WTC11 (cell line): ENCODE results near the gene INKA2. TPM values are rescaled to one million over a fixed set of nuclear protein-coding genes. Genes with fewer than 3 reads are reported as not detected.

ENCODE experiments used
- ATAC-seq: fragments of 200-7000 bp; cut with Tn5 transposase; 2 replicates; pipeline ENCODE4 v1.10.0; 2021; ENCODE audit warnings: mild to moderate bottlenecking, moderate library complexity
- CTCF ChIA-PET: fragments of 300-600 bp; sonication (Branson Sonifier 250); formaldehyde crosslinking; loops from one replicate; lab custom pipeline; 2021; ENCODE audit warnings: antibody characterized with exemption; lab: Charles Lee
- POLR2A ChIA-PET: fragments of 350-600 bp; sonication (Branson Sonifier 250); formaldehyde crosslinking; loops from one replicate; lab custom pipeline; 2021; ENCODE audit warnings: antibody characterized with exemption; lab: Charles Lee
- DNase-seq: peaks from one replicate; pipeline ENCODE4 v3.0.0; 2021; ENCODE audit warnings: low spot score
- H3K27ac Mint-ChIP-seq: 2 replicates; pipeline ENCODE4 v1.8.0; 2021; ENCODE audit warnings: mixed read lengths
- H3K27me3 Mint-ChIP-seq: 2 replicates; pipeline ENCODE4 v1.8.0; 2021; ENCODE audit warnings: low read depth, mild to moderate bottlenecking, moderate library complexity, mixed read lengths
- H3K36me3 Mint-ChIP-seq: 2 replicates; pipeline ENCODE4 v1.8.0; 2021; ENCODE audit warnings: mixed read lengths
- H3K4me1 Mint-ChIP-seq: 2 replicates; pipeline ENCODE4 v1.8.0; 2022; ENCODE audit warnings: mixed read lengths
- H3K4me3 Mint-ChIP-seq: 2 replicates; pipeline ENCODE4 v1.8.0; 2021; ENCODE audit warnings: mild to moderate bottlenecking, moderate library complexity, mixed read lengths
- H3K9me3 Mint-ChIP-seq: 2 replicates; pipeline ENCODE4 v1.8.0; 2021; ENCODE audit warnings: mixed read lengths
- CREB1 ChIP-seq: sonication (generic); formaldehyde crosslinking; IDR thresholded peaks from 2 replicates; pipeline ENCODE4 v1.8.0; 2023; ENCODE audit warnings: mild to moderate bottlenecking, missing genetic modification reagents
- ELF4 ChIP-seq: sonication (generic); formaldehyde crosslinking; IDR thresholded peaks from 2 replicates; pipeline ENCODE4 v1.8.1; 2022; ENCODE audit warnings: low read depth, mild to moderate bottlenecking, moderate library complexity, missing genetic modification reagents
- EMX1 ChIP-seq: fragments of 250-450 bp; sonication (Bioruptor Pico); IDR thresholded peaks from 2 replicates; pipeline ENCODE4 v1.8.0; 2021; ENCODE audit warnings: mild to moderate bottlenecking
- ESRRA ChIP-seq: sonication (generic); formaldehyde crosslinking; IDR thresholded peaks from 2 replicates; pipeline ENCODE4 v1.8.1; 2022; ENCODE audit warnings: mild to moderate bottlenecking, missing genetic modification reagents, borderline replicate concordance
- FOXJ3 ChIP-seq: sonication (generic); formaldehyde crosslinking; IDR thresholded peaks from 2 replicates; pipeline ENCODE4 v1.9.0; 2021; ENCODE audit warnings: missing genetic modification reagents, mild to moderate bottlenecking, borderline replicate concordance
- MXD4 ChIP-seq: fragments of 250-450 bp; sonication (Bioruptor Pico); IDR thresholded peaks from 2 replicates; pipeline ENCODE4 v1.8.0; 2021; ENCODE audit warnings: mild to moderate bottlenecking, moderate library complexity, borderline replicate concordance
- NFE2L1 ChIP-seq: sonication (generic); formaldehyde crosslinking; IDR thresholded peaks from 2 replicates; pipeline ENCODE4 v1.8.1; 2023; ENCODE audit warnings: missing genetic modification reagents
- SOX15 ChIP-seq: fragments of 250-450 bp; sonication (Bioruptor Pico); IDR thresholded peaks from 2 replicates; pipeline ENCODE4 v1.9.0; 2021; ENCODE audit warnings: mild to moderate bottlenecking
- TEAD4 ChIP-seq: sonication (generic); formaldehyde crosslinking; IDR thresholded peaks from 2 replicates; pipeline ENCODE4 v1.8.0; 2022; ENCODE audit warnings: mild to moderate bottlenecking, missing genetic modification reagents
- ZBTB21 ChIP-seq: sonication (generic); formaldehyde crosslinking; IDR thresholded peaks from 2 replicates; pipeline ENCODE4 v1.8.1; 2023; ENCODE audit warnings: mild to moderate bottlenecking, missing genetic modification reagents, borderline replicate concordance
- ZNF263 ChIP-seq: sonication (generic); formaldehyde crosslinking; IDR thresholded peaks from 2 replicates; pipeline ENCODE4 v1.8.1; 2022; ENCODE audit warnings: low read depth, mild to moderate bottlenecking, moderate library complexity, missing genetic modification reagents
- ZNF317 ChIP-seq: sonication (generic); formaldehyde crosslinking; IDR thresholded peaks from 2 replicates; pipeline ENCODE4 v1.8.1; 2023; ENCODE audit warnings: low read depth, mild to moderate bottlenecking, moderate library complexity, missing genetic modification reagents, borderline replicate concordance
- ZNF423 ChIP-seq: fragments of 250-450 bp; sonication (Bioruptor Pico); IDR thresholded peaks from 2 replicates; pipeline ENCODE4 v2.1.2; 2022; ENCODE audit warnings: mild to moderate bottlenecking, moderate library complexity
- total RNA-seq: library from RNA; stranded (reverse); gene quantifications from 3 replicates; pipeline ENCODE4 v1.2.3, GENCODE V29; 2021
- TF ChIP-seq, protein P1 (sequence below): fragments of 250-450 bp; sonication (Bioruptor Pico); IDR thresholded peaks from 2 replicates; pipeline ENCODE4 v1.9.0; 2021; ENCODE audit warnings: mild to moderate bottlenecking, borderline replicate concordance
- TF ChIP-seq, protein P2 (sequence below): fragments of 250-450 bp; sonication (Bioruptor Pico); IDR thresholded peaks from 2 replicates; pipeline ENCODE4 v1.9.0; 2021; ENCODE audit warnings: moderate library complexity, mild to moderate bottlenecking, inconsistent platforms, borderline replicate concordance
- TF ChIP-seq, protein P3 (sequence below): sonication (generic); formaldehyde crosslinking; conservative IDR thresholded peaks from 2 replicates; pipeline ENCODE4 v1.8.1; 2022; ENCODE audit warnings: mild to moderate bottlenecking, missing genetic modification reagents
- TF ChIP-seq, protein P4 (sequence below): fragments of 250-450 bp; sonication (Bioruptor Pico); conservative IDR thresholded peaks from 2 replicates; pipeline ENCODE4 v1.9.0; 2021; ENCODE audit warnings: mild to moderate bottlenecking
- TF ChIP-seq, protein P5 (sequence below): sonication (generic); formaldehyde crosslinking; IDR thresholded peaks from 2 replicates; pipeline ENCODE4 v1.8.1; 2023; ENCODE audit warnings: mild to moderate bottlenecking, missing genetic modification reagents
- TF ChIP-seq, protein P6 (sequence below): sonication (generic); formaldehyde crosslinking; IDR thresholded peaks from 2 replicates; pipeline ENCODE4 v1.8.0; 2022; ENCODE audit warnings: missing genetic modification reagents
- TF ChIP-seq, protein P7 (sequence below): sonication (generic); formaldehyde crosslinking; IDR thresholded peaks from 2 replicates; pipeline ENCODE4 v1.8.1; 2022; ENCODE audit warnings: low read depth, mild to moderate bottlenecking, moderate library complexity, missing genetic modification reagents, borderline replicate concordance

The INKA2 gene
- total RNA-seq, 1 experiment from 2014 or later = 20.1 TPM

DNA sequence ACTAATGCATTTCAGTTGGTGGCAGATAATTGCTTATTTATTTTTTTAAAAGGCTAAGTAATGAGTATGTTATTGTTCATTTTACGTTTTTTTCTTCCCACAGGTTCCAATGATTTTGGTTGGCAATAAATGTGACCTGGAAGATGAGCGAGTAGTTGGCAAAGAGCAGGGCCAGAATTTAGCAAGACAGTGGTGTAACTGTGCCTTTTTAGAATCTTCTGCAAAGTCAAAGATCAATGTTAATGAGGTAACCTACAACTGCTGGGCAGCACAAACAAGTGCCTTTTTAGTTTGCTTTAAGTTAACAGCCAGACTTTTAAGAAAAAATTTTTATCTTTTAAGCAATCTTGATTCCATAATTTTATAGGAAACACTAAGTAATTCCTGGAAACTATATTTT, 35.0 kb downstream of the INKA2 start:
- H3K4me3 Mint-ChIP-seq = no peak overlapping the region
- CTCF ChIA-PET = interaction anchor here (0.5 to 1.5 kb wide), 2 partner anchors 11 to 17 kb away, joined by 4 to 6 read pairs; no protein-coding TSS in a partner anchor
- ATAC-seq (no peak), DNase-seq (no peak)
- H3K27ac Mint-ChIP-seq = no peak overlapping the region
- POLR2A ChIA-PET = no interaction called here
- no peaks in the 10 kb centered on the region for H3K9me3 Mint-ChIP-seq
- TF ChIP-seq FOXJ3 = no peak
- TF ChIP-seq, protein P1, sequence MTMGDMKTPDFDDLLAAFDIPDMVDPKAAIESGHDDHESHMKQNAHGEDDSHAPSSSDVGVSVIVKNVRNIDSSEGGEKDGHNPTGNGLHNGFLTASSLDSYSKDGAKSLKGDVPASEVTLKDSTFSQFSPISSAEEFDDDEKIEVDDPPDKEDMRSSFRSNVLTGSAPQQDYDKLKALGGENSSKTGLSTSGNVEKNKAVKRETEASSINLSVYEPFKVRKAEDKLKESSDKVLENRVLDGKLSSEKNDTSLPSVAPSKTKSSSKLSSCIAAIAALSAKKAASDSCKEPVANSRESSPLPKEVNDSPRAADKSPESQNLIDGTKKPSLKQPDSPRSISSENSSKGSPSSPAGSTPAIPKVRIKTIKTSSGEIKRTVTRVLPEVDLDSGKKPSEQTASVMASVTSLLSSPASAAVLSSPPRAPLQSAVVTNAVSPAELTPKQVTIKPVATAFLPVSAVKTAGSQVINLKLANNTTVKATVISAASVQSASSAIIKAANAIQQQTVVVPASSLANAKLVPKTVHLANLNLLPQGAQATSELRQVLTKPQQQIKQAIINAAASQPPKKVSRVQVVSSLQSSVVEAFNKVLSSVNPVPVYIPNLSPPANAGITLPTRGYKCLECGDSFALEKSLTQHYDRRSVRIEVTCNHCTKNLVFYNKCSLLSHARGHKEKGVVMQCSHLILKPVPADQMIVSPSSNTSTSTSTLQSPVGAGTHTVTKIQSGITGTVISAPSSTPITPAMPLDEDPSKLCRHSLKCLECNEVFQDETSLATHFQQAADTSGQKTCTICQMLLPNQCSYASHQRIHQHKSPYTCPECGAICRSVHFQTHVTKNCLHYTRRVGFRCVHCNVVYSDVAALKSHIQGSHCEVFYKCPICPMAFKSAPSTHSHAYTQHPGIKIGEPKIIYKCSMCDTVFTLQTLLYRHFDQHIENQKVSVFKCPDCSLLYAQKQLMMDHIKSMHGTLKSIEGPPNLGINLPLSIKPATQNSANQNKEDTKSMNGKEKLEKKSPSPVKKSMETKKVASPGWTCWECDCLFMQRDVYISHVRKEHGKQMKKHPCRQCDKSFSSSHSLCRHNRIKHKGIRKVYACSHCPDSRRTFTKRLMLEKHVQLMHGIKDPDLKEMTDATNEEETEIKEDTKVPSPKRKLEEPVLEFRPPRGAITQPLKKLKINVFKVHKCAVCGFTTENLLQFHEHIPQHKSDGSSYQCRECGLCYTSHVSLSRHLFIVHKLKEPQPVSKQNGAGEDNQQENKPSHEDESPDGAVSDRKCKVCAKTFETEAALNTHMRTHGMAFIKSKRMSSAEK = no peak
- TF ChIP-seq, protein P2, sequence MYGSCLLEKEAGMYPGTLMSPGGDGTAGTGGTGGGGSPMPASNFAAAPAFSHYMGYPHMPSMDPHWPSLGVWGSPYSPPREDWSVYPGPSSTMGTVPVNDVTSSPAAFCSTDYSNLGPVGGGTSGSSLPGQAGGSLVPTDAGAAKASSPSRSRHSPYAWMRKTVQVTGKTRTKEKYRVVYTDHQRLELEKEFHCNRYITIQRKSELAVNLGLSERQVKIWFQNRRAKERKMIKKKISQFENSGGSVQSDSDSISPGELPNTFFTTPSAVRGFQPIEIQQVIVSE (CRISPR knock-in tag) = no peak
- no peak for TF ChIP-seq ZNF317 (CRISPR knock-in tag)
- TF ChIP-seq TEAD4 = no peak
- TF ChIP-seq ESRRA (CRISPR knock-in tag) = no peak
- TF ChIP-seq, protein P3, sequence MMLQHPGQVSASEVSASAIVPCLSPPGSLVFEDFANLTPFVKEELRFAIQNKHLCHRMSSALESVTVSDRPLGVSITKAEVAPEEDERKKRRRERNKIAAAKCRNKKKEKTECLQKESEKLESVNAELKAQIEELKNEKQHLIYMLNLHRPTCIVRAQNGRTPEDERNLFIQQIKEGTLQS (CRISPR knock-in tag) = no peak
- TF ChIP-seq EMX1 = no peak
- no peak for TF ChIP-seq CREB1 (CRISPR knock-in tag)
- TF ChIP-seq ZNF263 (CRISPR knock-in tag) = no peak
- H3K36me3 Mint-ChIP-seq = peaks cover 27% of the 10 kb centered on the region
- H3K27me3 Mint-ChIP-seq = no peaks in the 10 kb centered on the region
- no peaks in the 10 kb centered on the region for H3K4me1 Mint-ChIP-seq

DNA sequence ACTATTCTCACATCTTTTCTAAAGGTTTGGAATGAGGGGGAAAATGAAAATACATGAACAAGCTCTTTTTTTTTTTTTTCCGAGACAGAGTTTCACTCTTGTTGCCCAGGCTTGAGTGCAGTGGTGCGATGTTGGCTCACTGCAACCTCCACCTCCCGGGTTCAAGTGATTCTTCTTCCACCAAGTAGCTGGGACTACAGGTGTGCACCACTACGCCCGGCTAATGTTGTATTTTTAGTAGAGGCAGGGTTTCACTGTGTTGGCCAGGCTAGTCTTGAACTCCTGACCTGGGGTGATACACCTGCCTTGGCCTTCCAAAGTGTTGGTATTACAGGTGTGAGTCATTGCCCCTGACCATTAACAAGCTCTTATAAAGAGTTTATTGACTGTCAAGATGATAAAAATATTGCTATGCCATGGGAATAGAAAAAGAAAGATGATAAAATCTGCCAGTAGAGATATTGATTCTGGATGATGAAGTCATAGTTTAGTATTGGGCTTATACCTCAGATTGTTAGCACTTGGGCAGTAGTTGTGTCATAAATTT, 36.6 kb downstream of the INKA2 start:
- peaks cover 27% of the 10 kb centered on the region for H3K36me3 Mint-ChIP-seq
- H3K27ac Mint-ChIP-seq = no peak overlapping the region
- H3K27me3 Mint-ChIP-seq = no peaks in the 10 kb centered on the region
- ChIA-PET CTCF (interaction anchor here (1.0 to 2.3 kb wide), 5 partner anchors 12 to 221 kb away, joined by 3 to 8 read pairs (median 6); no protein-coding TSS in a partner anchor), POLR2A (interaction anchor here (1.0 kb wide), 1 partner anchor 8 kb away, joined by 3 read pairs; no protein-coding TSS in a partner anchor)
- ATAC-seq (no peak), DNase-seq (no peak)
- H3K4me3 Mint-ChIP-seq = no peak overlapping the region
- no peaks in the 10 kb centered on the region for H3K9me3 Mint-ChIP-seq
- H3K4me1 Mint-ChIP-seq = no peaks in the 10 kb centered on the region
- no peak for TF ChIP-seq SOX15 (CRISPR knock-in tag)
- TF ChIP-seq ELF4 (CRISPR knock-in tag) = no peak
- TF ChIP-seq, protein P4, sequence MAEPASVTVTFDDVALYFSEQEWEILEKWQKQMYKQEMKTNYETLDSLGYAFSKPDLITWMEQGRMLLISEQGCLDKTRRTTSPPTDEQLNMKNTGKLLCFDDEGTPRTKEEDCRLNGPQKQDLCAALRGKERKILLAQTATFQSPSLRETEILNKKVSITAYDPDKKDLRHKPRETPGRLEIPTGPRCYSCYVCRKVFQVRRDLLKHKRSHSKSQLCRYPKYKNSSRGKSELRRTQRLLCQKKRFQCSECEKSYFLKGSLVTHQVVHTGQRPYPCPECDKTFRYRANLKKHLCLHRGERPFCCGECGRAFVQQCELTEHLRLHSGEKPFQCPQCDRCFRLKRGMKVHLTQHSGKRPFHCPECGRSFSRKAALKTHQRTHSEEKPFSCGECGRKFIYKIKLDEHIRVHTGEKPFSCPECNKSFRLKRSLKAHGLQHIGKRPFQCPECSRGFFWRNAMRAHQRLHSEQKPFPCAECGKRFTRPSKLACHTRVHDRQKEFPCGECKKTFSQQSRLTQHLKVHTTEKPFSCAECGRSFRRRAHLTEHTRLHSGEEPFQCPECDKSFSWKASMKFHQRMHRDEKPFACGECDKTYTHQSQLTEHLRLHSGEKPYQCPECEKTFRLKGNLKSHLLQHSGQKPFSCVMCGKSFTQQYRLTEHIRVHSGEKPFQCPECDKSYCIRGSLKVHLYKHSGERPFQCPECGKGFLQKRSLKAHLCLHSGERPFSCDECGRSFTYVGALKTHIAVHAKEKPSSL (CRISPR knock-in tag) = no peak
- TF ChIP-seq TEAD4 = no peak
- TF ChIP-seq ZNF423 (CRISPR knock-in tag) = no peak
- no peak for TF ChIP-seq ZNF263 (CRISPR knock-in tag)
- no peak for TF ChIP-seq MXD4 (CRISPR knock-in tag)
- TF ChIP-seq ZBTB21 (CRISPR knock-in tag) = no peak
- TF ChIP-seq, protein P5, sequence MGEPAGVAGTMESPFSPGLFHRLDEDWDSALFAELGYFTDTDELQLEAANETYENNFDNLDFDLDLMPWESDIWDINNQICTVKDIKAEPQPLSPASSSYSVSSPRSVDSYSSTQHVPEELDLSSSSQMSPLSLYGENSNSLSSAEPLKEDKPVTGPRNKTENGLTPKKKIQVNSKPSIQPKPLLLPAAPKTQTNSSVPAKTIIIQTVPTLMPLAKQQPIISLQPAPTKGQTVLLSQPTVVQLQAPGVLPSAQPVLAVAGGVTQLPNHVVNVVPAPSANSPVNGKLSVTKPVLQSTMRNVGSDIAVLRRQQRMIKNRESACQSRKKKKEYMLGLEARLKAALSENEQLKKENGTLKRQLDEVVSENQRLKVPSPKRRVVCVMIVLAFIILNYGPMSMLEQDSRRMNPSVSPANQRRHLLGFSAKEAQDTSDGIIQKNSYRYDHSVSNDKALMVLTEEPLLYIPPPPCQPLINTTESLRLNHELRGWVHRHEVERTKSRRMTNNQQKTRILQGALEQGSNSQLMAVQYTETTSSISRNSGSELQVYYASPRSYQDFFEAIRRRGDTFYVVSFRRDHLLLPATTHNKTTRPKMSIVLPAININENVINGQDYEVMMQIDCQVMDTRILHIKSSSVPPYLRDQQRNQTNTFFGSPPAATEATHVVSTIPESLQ (CRISPR knock-in tag) = no peak
- TF ChIP-seq, protein P6, sequence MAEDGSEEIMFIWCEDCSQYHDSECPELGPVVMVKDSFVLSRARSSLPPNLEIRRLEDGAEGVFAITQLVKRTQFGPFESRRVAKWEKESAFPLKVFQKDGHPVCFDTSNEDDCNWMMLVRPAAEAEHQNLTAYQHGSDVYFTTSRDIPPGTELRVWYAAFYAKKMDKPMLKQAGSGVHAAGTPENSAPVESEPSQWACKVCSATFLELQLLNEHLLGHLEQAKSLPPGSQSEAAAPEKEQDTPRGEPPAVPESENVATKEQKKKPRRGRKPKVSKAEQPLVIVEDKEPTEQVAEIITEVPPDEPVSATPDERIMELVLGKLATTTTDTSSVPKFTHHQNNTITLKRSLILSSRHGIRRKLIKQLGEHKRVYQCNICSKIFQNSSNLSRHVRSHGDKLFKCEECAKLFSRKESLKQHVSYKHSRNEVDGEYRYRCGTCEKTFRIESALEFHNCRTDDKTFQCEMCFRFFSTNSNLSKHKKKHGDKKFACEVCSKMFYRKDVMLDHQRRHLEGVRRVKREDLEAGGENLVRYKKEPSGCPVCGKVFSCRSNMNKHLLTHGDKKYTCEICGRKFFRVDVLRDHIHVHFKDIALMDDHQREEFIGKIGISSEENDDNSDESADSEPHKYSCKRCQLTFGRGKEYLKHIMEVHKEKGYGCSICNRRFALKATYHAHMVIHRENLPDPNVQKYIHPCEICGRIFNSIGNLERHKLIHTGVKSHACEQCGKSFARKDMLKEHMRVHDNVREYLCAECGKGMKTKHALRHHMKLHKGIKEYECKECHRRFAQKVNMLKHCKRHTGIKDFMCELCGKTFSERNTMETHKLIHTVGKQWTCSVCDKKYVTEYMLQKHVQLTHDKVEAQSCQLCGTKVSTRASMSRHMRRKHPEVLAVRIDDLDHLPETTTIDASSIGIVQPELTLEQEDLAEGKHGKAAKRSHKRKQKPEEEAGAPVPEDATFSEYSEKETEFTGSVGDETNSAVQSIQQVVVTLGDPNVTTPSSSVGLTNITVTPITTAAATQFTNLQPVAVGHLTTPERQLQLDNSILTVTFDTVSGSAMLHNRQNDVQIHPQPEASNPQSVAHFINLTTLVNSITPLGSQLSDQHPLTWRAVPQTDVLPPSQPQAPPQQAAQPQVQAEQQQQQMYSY (CRISPR knock-in tag) = no peak
- no peak for TF ChIP-seq NFE2L1 (CRISPR knock-in tag)
- TF ChIP-seq, protein P7, sequence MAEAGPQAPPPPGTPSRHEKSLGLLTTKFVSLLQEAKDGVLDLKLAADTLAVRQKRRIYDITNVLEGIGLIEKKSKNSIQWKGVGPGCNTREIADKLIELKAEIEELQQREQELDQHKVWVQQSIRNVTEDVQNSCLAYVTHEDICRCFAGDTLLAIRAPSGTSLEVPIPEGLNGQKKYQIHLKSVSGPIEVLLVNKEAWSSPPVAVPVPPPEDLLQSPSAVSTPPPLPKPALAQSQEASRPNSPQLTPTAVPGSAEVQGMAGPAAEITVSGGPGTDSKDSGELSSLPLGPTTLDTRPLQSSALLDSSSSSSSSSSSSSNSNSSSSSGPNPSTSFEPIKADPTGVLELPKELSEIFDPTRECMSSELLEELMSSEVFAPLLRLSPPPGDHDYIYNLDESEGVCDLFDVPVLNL (CRISPR knock-in tag) = no peak
